ENCODE results near the gene EPHB6. TPM values are rescaled to one million over a fixed set of nuclear protein-coding genes. Genes with fewer than 3 reads are reported as not detected.

EPHB6 gene
- total RNA-seq, 1 donor from 2014 or later: 15.7 TPM

DNA sequence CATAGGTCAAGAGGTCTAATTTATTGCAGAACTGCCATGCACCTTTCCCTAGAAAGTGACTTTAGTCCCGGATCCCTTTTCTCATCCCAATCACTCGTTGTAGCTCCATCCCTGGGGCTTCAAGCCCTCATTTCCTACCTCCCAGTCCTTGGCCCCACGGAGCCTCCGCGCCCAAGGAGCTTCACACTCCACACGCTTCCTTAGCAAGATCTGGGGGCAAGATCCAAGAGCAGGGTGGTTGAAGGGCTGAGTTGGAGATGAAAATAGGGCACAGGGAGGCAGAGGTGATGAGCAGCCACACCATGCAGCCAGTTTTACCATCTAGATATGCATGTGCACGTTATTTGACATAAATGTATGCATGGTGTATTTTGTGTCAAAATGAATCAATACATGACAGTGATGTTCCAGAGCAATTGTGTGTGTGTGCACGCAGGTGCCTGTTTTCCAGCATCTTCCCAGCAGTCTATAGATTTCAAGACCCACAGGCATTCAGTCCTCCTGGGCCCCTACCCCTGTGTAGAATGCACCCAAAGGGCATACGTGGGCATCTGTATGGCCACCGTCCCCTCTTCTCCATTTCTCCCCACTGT, 36.7 kb downstream of the EPHB6 start:
- Histone ChIP-seq H3K27me3 (ENCODE audit: insufficient read depth, low read length) (peaks cover 5% of the 10 kb centered on the region), H3K4me1 (ENCODE audit: insufficient read depth, low read length) (no peaks in the 10 kb centered on the region), H3K4me2 (ENCODE audit: low read length) (no peak overlapping the region), H3K4me3 (ENCODE audit: insufficient read depth, low read depth, low read length) (no peak overlapping the region), H3K79me2 (ENCODE audit: insufficient read depth, low read length) (no peaks in the 10 kb centered on the region), H3K36me3 (ENCODE audit: insufficient read depth, low read length) (no peaks in the 10 kb centered on the region), H2AFZ (ENCODE audit: low read depth, low read length) (no peak overlapping the region), H3K9me3 (ENCODE audit: insufficient read depth, low read depth, low read length) (no peaks in the 10 kb centered on the region), H4K20me1 (ENCODE audit: insufficient read depth, low read length) (no peaks in the 10 kb centered on the region), H3K9ac (ENCODE audit: low read length) (no peak overlapping the region), H3K27ac (ENCODE audit: low read depth, low read length) (no peak overlapping the region)
- H3K4me1 Mint-ChIP-seq (ENCODE audit: low read depth, unreplicated experiment): no peaks in the 10 kb centered on the region
- no peak for DNase-seq (ENCODE audit: low read depth)
- no peak for TF ChIP-seq EZH2 (IDR thresholded peaks at IDR 0.05; ENCODE audit: insufficient read depth, low read length)
- TF ChIP-seq, protein P1, sequence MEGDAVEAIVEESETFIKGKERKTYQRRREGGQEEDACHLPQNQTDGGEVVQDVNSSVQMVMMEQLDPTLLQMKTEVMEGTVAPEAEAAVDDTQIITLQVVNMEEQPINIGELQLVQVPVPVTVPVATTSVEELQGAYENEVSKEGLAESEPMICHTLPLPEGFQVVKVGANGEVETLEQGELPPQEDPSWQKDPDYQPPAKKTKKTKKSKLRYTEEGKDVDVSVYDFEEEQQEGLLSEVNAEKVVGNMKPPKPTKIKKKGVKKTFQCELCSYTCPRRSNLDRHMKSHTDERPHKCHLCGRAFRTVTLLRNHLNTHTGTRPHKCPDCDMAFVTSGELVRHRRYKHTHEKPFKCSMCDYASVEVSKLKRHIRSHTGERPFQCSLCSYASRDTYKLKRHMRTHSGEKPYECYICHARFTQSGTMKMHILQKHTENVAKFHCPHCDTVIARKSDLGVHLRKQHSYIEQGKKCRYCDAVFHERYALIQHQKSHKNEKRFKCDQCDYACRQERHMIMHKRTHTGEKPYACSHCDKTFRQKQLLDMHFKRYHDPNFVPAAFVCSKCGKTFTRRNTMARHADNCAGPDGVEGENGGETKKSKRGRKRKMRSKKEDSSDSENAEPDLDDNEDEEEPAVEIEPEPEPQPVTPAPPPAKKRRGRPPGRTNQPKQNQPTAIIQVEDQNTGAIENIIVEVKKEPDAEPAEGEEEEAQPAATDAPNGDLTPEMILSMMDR (IDR thresholded peaks at IDR 0.05; ENCODE audit: insufficient read depth, low read depth, low read length): no peak
- peaks cover 30% of the 10 kb centered on the region for H3K27me3 Mint-ChIP-seq (ENCODE audit: low read depth, unreplicated experiment)
- no peaks in the 10 kb centered on the region for H3K36me3 Mint-ChIP-seq (ENCODE audit: low read depth, unreplicated experiment)
- no peak overlapping the region for H3K27ac Mint-ChIP-seq (ENCODE audit: unreplicated experiment)
- H3K9me3 Mint-ChIP-seq (ENCODE audit: unreplicated experiment): no peaks in the 10 kb centered on the region
- FAIRE-seq: no peak
- no peak overlapping the region for H3K4me3 Mint-ChIP-seq (ENCODE audit: unreplicated experiment)

DNA sequence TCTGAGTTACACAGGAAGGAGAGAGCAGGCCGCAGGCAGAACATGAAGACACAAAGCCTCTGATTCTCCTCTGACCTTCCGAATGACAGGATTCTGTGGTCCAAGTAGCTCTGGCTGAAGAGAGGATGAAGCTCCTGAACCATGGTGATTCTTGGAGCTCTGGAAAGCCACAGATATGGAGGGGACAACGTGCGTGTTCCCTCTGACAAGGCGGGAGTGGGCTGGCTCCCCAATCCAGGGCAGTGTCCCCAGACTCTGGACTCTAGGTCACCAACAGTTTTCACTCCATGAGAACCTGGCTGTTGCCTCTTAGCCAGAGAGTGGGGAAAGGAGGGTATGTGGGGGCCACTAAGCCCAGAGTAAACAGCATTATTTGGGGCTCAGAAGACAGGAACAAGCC, 38.1 kb downstream of the EPHB6 start:
- FAIRE-seq: no peak

More for the DNA sequence above, 38.1 kb downstream of the EPHB6 start:
- no peaks in the 10 kb centered on the region for H3K9me3 ChIP-seq (ENCODE audit: insufficient read depth, low read depth, low read length)
- H4K20me1 ChIP-seq (ENCODE audit: insufficient read depth, low read length): no peaks in the 10 kb centered on the region
- no peaks in the 10 kb centered on the region for H3K36me3 Mint-ChIP-seq (ENCODE audit: low read depth, unreplicated experiment)
- H3K27me3 Mint-ChIP-seq (ENCODE audit: low read depth, unreplicated experiment): peaks cover 36% of the 10 kb centered on the region
- no peak overlapping the region for H3K4me2 ChIP-seq (ENCODE audit: low read length)
- no peaks in the 10 kb centered on the region for H3K4me1 Mint-ChIP-seq (ENCODE audit: low read depth, unreplicated experiment)
- H3K4me1 ChIP-seq (ENCODE audit: insufficient read depth, low read length): no peaks in the 10 kb centered on the region
- no peaks in the 10 kb centered on the region for H3K79me2 ChIP-seq (ENCODE audit: insufficient read depth, low read length)
- no peaks in the 10 kb centered on the region for H3K36me3 ChIP-seq (ENCODE audit: insufficient read depth, low read length)
- no peak overlapping the region for H3K4me3 ChIP-seq (ENCODE audit: insufficient read depth, low read depth, low read length)
- no peak for DNase-seq (ENCODE audit: low read depth)
- no peak for TF ChIP-seq EZH2 (IDR thresholded peaks at IDR 0.05; ENCODE audit: insufficient read depth, low read length)
- TF ChIP-seq, protein P1 (IDR thresholded peaks at IDR 0.05; ENCODE audit: insufficient read depth, low read depth, low read length): no peak
- no peak overlapping the region for H3K27ac Mint-ChIP-seq (ENCODE audit: unreplicated experiment)
- no peaks in the 10 kb centered on the region for H3K9me3 Mint-ChIP-seq (ENCODE audit: unreplicated experiment)
- H2AFZ ChIP-seq (ENCODE audit: low read depth, low read length): no peak overlapping the region
- no peak overlapping the region for H3K27ac ChIP-seq (ENCODE audit: low read depth, low read length)
- H3K9ac ChIP-seq (ENCODE audit: low read length): no peak overlapping the region
- no peak overlapping the region for H3K4me3 Mint-ChIP-seq (ENCODE audit: unreplicated experiment)
- peaks cover 3% of the 10 kb centered on the region for H3K27me3 ChIP-seq (ENCODE audit: insufficient read depth, low read length)
